Esophagus muscularis mucosa (tissue), 3 donors: ENCODE results near the gene HVCN1.

ENCODE experiments used
- POLR2A ChIP-seq: fragments of 450-650 bp; IDR thresholded peaks from one replicate; pipeline ENCODE4 v1.6.1; 2017; ENCODE audit warnings: antibody characterized with exemption, moderate library complexity, mild to moderate bottlenecking, low read depth
- POLR2AphosphoS5 ChIP-seq, 2 donors: sonication (generic); formaldehyde crosslinking; IDR thresholded peaks; one replicate each; pipeline ENCODE4 v1.6.1; 2017; ENCODE audit warnings: antibody characterized with exemption in 2 of 2
- TF ChIP-seq, protein P1 (sequence below), 3 experiments: fragments of 200-600 bp in 2 of 3; fragments of 450-650 bp in 1 of 3; sonication (generic) in 2 of 3; IDR thresholded peaks; one replicate each; pipeline ENCODE4 v1.5.1; 2017 to 2019; ENCODE audit warnings: antibody characterized with exemption in 3 of 3, mild to moderate bottlenecking in 2 of 3, moderate library complexity in 1 of 3

DNA sequence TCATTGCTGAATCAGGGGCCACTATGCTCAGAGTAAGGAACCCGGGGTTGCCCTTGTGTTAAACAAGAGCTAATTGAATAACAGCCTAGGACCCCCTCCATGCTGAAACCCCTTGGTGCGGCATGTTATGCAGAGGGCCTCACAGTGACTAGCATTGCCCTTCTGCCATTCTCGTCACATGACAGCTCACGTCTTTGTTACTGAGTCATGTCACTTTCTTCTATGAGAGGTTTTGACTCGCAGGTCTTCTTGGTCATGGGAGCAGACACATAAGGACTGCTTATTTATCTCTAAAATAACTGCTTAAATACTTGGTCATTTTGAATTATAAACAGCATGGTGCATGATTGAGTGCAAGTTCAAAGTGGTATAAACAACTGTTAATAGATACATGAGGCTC, 50.1 kb downstream of the HVCN1 start:
- TF ChIP-seq, protein P1, sequence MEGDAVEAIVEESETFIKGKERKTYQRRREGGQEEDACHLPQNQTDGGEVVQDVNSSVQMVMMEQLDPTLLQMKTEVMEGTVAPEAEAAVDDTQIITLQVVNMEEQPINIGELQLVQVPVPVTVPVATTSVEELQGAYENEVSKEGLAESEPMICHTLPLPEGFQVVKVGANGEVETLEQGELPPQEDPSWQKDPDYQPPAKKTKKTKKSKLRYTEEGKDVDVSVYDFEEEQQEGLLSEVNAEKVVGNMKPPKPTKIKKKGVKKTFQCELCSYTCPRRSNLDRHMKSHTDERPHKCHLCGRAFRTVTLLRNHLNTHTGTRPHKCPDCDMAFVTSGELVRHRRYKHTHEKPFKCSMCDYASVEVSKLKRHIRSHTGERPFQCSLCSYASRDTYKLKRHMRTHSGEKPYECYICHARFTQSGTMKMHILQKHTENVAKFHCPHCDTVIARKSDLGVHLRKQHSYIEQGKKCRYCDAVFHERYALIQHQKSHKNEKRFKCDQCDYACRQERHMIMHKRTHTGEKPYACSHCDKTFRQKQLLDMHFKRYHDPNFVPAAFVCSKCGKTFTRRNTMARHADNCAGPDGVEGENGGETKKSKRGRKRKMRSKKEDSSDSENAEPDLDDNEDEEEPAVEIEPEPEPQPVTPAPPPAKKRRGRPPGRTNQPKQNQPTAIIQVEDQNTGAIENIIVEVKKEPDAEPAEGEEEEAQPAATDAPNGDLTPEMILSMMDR (IDR thresholded peaks at IDR 0.05), result no peak
- TF ChIP-seq POLR2A (no peak), POLR2AphosphoS5 (IDR thresholded peaks at IDR 0.05) (no peak)
